DOHH2 (cell line): Measurements from ENCODE around the gene RFTN2.
"Not testable (repeated sequence)": the region's sequence is repeated elsewhere in the genome, so short reads cannot be mapped to it uniquely, and the experiment has no call there.

ENCODE experiments used
- H3F3A ChIP-seq: fragments of 200-600 bp; sonication (generic), shearing (Covaris generic); 2 replicates; pipeline ENCODE4 v1.6.0; 2016; ENCODE audit warnings: antibody characterized with exemption, mild to moderate bottlenecking; ENCODE audit not compliant: control insufficient read depth, insufficient read depth
- H3K27ac ChIP-seq: fragments of 200-600 bp; sonication (generic); 2 replicates; pipeline ENCODE4 v1.5.1; 2014; ENCODE audit warnings: low read depth, mild to moderate bottlenecking, low read length, moderate library complexity
- H3K27me3 ChIP-seq: fragments of 200-600 bp; sonication (generic); 2 replicates; pipeline ENCODE4 v1.6.1; 2014; ENCODE audit warnings: mild to moderate bottlenecking, low read length, mixed read lengths; ENCODE audit not compliant: control insufficient read depth
- H3K36me3 ChIP-seq: fragments of 200-600 bp; sonication (generic); 2 replicates; pipeline ENCODE4 v1.6.1; 2014; ENCODE audit warnings: mild to moderate bottlenecking, low read length, moderate library complexity, mixed read lengths; ENCODE audit not compliant: control insufficient read depth
- H3K4me1 ChIP-seq: fragments of 200-600 bp; sonication (generic); 2 replicates; pipeline ENCODE4 v1.6.1; 2014; ENCODE audit warnings: mild to moderate bottlenecking, low read length, mixed read lengths; ENCODE audit not compliant: control insufficient read depth
- H3K4me2 ChIP-seq: fragments of 200-600 bp; sonication (generic); 2 replicates; pipeline ENCODE4 v1.6.0; 2014; ENCODE audit warnings: mild to moderate bottlenecking, low read length, moderate library complexity
- H3K4me3 ChIP-seq: fragments of 200-600 bp; sonication (generic); 2 replicates; pipeline ENCODE4 v1.5.1; 2014; ENCODE audit warnings: mild to moderate bottlenecking, low read length, mixed read lengths
- H3K79me2 ChIP-seq: fragments of 200-600 bp; sonication (generic); 2 replicates; pipeline ENCODE4 v1.6.1; 2014; ENCODE audit warnings: mild to moderate bottlenecking, low read length, mixed read lengths; ENCODE audit not compliant: control insufficient read depth
- H3K9me2 ChIP-seq: fragments of 200-600 bp; sonication (generic); replicated peaks from 2 replicates; pipeline ENCODE4 v1.6.1; 2014; ENCODE audit warnings: mild to moderate bottlenecking, low read length, mixed read lengths; ENCODE audit not compliant: control insufficient read depth
- H3K9me3 ChIP-seq: fragments of 200-600 bp; sonication (generic); 2 replicates; pipeline ENCODE4 v1.6.1; 2014; ENCODE audit warnings: antibody characterized with exemption, low read length, mixed read lengths; ENCODE audit not compliant: control insufficient read depth, insufficient read depth
- H4K20me1 ChIP-seq: fragments of 200-600 bp; sonication (generic); 2 replicates; pipeline ENCODE4 v1.6.0; 2014; ENCODE audit warnings: low read depth, mild to moderate bottlenecking, antibody characterized with exemption, low read length, moderate library complexity; ENCODE audit not compliant: control insufficient read depth, insufficient read depth
- EZH2phosphoT487 ChIP-seq: fragments of 200-600 bp; sonication (generic); IDR thresholded peaks from 2 replicates; pipeline ENCODE4 v1.6.1; 2017; ENCODE audit warnings: borderline replicate concordance, mild to moderate bottlenecking, antibody characterized with exemption, low read length, moderate library complexity, mixed read lengths
- TF ChIP-seq, protein P1 (sequence below): fragments of 200-600 bp; sonication (generic); IDR thresholded peaks from one replicate; pipeline ENCODE4 v1.5.1; 2014; ENCODE audit warnings: antibody characterized with exemption, mild to moderate bottlenecking, low read depth, low read length; ENCODE audit not compliant: poor library complexity, severe bottlenecking

The RFTN2 gene

DNA sequence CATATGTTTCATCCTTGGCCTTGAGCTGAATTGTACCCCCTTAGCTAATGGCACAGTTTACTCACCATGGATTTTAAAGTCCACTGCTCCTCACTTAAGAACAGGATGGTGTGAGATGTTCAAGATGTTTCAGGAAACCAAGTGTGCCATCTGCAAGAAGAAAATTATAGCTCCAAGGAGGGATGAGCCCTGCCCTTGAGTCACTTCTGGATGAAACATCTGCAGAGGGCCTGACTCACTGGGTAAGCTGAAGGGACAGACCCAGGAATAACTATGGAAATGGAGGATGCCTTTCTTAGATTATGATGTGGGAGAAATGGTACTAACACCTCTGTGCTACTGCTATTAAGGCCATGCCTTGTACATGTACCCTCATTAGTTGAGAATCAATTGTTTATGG lies 36.2 kb upstream of the RFTN2 start:
- no peak overlapping the region for H3K4me3 ChIP-seq
- no peaks in the 10 kb centered on the region for H3K9me3 ChIP-seq
- H3K9me2 ChIP-seq = no peaks in the 10 kb centered on the region
- peaks cover 61% of the 10 kb centered on the region for H3K36me3 ChIP-seq
- peaks cover 35% of the 10 kb centered on the region for H3K4me1 ChIP-seq
- 0 out of 2 replicates have a peak, but pooled peaks cover 7% of the 10 kb centered on the region for H3F3A ChIP-seq
- TF ChIP-seq, protein P1, sequence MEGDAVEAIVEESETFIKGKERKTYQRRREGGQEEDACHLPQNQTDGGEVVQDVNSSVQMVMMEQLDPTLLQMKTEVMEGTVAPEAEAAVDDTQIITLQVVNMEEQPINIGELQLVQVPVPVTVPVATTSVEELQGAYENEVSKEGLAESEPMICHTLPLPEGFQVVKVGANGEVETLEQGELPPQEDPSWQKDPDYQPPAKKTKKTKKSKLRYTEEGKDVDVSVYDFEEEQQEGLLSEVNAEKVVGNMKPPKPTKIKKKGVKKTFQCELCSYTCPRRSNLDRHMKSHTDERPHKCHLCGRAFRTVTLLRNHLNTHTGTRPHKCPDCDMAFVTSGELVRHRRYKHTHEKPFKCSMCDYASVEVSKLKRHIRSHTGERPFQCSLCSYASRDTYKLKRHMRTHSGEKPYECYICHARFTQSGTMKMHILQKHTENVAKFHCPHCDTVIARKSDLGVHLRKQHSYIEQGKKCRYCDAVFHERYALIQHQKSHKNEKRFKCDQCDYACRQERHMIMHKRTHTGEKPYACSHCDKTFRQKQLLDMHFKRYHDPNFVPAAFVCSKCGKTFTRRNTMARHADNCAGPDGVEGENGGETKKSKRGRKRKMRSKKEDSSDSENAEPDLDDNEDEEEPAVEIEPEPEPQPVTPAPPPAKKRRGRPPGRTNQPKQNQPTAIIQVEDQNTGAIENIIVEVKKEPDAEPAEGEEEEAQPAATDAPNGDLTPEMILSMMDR = no peak
- no peak for TF ChIP-seq EZH2phosphoT487
- H3K4me2 ChIP-seq = no peak overlapping the region; the same call in 1 of the 2 replicates
- no peaks in the 10 kb centered on the region for H3K27me3 ChIP-seq
- H4K20me1 ChIP-seq = peaks cover 17% of the 10 kb centered on the region
- peaks cover 68% of the 10 kb centered on the region for H3K79me2 ChIP-seq
- no peak overlapping the region for H3K27ac ChIP-seq

DNA sequence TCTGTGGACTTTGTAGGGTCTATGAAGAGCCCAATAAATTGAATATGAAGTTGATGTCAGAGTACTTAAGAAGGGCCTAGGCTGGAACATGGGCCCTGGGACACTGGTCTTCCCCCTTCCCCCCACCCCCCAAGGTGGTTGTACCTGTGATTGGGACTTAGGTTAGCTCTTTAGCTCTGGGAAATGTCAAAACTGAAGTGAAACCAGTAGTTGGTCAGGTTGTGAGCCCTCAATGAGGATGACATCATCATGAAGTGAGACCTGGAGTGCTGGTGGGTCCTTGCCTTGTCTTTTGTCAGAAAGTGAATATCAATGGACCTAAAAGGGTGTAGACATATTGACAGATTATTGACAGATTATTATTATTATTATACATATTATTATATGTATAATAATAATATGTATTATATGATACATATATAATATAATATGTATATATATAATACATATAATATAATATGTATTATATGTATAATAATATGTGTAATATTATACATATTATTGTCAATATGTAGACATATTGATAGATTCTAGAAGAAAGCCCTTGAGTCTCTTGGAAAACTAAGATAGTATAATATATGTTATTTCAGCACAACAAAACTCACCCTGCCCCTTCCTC lies 35.1 kb upstream of the RFTN2 start:
- Histone ChIP-seq H3K9me3 (no peaks in the 10 kb centered on the region), H3K4me2 (peak overlapping the region; percentile 6; the same call in 1 of the 2 replicates), H3F3A (0 out of 2 replicates have a peak, but pooled peaks cover 7% of the 10 kb centered on the region), H3K4me3 (no peak overlapping the region), H4K20me1 (peaks cover 24% of the 10 kb centered on the region), H3K9me2 (no peaks in the 10 kb centered on the region), H3K27me3 (no peaks in the 10 kb centered on the region), H3K36me3 (peaks cover 71% of the 10 kb centered on the region), H3K4me1 (peaks cover 35% of the 10 kb centered on the region), H3K27ac (no peak overlapping the region), H3K79me2 (peaks cover 79% of the 10 kb centered on the region)
- TF ChIP-seq EZH2phosphoT487 = no peak
- TF ChIP-seq, protein P1 = no peak

- H3K36me3 ChIP-seq = peaks cover 69% of the 10 kb centered on the region
- not testable (repeated sequence) for H3K27ac ChIP-seq, H3K27me3 ChIP-seq, H3F3A ChIP-seq, H3K9me3 ChIP-seq, H3K9me2 ChIP-seq
- H4K20me1 ChIP-seq = peaks cover 24% of the 10 kb centered on the region
- peaks cover 39% of the 10 kb centered on the region for H3K4me1 ChIP-seq
- peak overlapping the region; percentile 93 for H3K4me2 ChIP-seq
- H3K4me3 ChIP-seq = peak overlapping the region; percentile 97
- H3K79me2 ChIP-seq = peaks cover 79% of the 10 kb centered on the region
Observed at GRCh38 chr2:197709140-197709539, 33.8 kb upstream of the RFTN2 start.

GRCh38 chr2:197708331-197708730 lies 32.9 kb upstream of the RFTN2 start:
- H3K4me3 ChIP-seq = peak overlapping the region; percentile 97
- H3K4me1 ChIP-seq = peaks cover 42% of the 10 kb centered on the region
- H3K27me3 ChIP-seq = no peaks in the 10 kb centered on the region
- H3K9me3 ChIP-seq = no peaks in the 10 kb centered on the region
- no peak for TF ChIP-seq EZH2phosphoT487
- peaks cover 24% of the 10 kb centered on the region for H4K20me1 ChIP-seq
- H3F3A ChIP-seq = 0 out of 2 replicates have a peak, but pooled peaks cover 3% of the 10 kb centered on the region
- H3K4me2 ChIP-seq = peak overlapping the region; percentile 93
- H3K79me2 ChIP-seq = peaks cover 74% of the 10 kb centered on the region
- no peaks in the 10 kb centered on the region for H3K9me2 ChIP-seq
- peaks cover 64% of the 10 kb centered on the region for H3K36me3 ChIP-seq
- no peak overlapping the region for H3K27ac ChIP-seq
